ENCODE results near the gene FGR. TPM values are rescaled to one million over a fixed set of nuclear protein-coding genes. Genes with fewer than 3 reads are reported as not detected.
"Not testable (repeated sequence)": the region's sequence is repeated elsewhere in the genome, so short reads cannot be mapped to it uniquely, and the experiment has no call there.

Gene FGR
- polyA plus RNA-seq, 10 donors = 1.1 to 3.3 (median 2.2) TPM

DNA sequence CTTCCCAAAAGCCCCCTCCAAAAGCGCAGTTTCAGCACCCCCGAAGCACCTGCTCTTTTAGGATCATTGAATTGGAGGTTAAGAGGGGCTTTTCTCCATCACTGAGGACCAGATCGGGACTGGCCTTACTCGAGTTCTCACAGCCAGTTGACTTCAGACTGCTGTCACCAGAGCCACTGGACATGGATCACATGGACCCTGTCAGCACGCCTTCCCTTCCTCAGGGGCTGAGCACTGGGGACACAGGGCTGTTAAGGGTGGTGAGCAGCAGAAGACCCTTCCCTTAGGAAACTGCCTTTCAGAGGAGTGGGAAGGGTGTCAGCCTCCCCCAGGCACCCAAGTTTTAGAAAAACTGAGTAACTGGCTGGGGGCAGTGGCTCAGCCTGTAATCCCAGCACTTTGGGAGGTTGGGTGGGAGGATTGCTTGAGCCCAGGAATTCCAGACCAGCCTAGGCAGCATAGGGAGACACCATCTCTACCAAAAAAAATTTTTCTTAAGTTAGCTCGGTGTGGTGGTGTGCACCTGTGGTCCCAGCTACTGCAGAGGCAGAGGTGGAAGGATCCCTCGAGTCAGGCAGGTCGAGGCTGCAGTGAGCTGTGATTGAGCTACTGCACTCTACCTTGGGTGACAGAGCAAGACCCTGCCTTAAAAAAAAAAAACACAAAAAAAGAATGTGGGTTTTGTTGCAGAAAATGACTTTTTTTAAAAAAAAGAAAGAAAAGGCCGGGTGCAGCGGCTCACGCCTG lies 584 bp upstream of the FGR start:
- no peak for DNase-seq

DNA sequence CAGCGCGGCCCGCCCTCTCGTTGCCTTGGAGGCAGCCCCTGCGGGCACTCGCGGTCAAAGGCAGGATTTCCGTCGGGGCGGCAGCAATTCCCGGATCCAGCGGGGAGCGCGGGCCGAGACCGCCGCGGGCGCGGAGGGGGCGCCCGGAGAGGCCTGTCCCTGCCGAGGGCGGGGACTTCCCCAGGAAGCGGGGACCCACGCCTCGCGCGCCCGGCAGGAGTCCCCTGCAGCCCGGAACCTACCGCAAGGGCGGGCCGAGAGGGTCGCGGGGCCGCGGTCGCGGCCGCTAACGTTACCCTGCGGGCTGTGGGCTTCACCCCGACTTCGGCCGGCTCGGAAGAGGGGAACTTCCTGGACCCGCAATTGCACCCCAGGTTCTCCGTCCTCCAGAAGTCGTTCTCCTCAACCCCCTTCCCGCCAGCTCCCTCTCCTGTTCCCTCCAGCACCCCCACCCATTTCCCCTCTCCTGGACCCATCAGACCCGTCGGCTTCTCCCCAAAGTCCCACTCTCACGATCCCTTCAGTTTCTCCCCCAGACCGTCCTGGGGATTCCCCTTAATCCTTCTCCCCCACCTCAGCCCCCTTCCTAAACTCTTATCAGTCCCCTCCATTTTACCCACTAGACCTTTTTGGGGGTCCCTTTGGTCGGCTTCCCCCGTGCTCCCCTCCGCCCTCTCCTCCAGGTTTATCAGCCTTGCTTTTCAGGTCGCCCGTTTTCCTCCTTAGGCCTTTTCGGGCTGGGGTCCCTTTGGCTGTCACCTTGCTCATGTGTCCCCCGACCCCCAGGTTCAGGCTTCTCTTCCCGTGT lies 604 bp downstream of the FGR start:
- peak in 1 of 3 donors; percentile 62 for DNase-seq

DNA sequence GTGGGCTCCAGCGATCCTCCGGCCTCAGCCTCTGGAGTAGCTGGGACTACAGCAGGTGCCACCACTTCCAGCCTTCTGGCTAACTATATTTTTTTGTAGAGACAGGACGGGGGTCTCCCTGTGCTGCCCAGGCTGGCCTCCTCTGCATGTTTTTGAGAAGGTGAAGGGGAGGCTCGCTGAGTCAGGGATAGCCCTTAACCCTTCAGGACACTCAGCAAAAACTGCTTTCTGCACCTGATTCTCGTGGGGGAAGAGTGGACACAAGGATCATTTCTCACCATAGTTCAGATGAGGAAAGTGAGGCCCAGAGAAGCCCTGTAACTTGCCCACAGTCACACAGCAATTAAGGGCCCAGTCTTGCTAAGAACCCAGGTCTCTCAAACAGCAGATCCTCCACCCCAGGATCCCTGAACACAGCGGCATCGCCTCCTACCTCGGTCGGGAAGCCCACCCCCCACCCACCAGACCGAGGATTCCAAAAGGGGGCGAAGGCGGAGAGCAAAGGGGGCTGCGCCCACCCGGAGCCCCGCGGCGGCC lies 1.3 kb downstream of the FGR start:
- no peak for DNase-seq

DNA sequence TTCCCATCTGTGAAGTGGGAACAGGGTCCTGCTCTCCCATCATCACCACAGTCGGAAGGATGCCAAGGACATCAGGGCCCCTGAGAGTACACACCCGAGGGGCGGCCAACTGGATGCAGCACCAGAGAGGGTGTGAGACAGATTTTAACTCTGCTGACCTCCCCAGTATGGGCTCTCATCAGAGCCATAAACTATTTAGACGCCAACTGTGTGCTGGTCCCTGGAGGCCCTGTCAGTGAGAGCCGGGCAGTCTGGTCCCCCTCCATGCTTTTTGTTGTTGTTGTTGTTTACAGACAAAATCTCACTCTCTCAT lies 1.7 kb downstream of the FGR start:
- DNase-seq = no peak

DNA sequence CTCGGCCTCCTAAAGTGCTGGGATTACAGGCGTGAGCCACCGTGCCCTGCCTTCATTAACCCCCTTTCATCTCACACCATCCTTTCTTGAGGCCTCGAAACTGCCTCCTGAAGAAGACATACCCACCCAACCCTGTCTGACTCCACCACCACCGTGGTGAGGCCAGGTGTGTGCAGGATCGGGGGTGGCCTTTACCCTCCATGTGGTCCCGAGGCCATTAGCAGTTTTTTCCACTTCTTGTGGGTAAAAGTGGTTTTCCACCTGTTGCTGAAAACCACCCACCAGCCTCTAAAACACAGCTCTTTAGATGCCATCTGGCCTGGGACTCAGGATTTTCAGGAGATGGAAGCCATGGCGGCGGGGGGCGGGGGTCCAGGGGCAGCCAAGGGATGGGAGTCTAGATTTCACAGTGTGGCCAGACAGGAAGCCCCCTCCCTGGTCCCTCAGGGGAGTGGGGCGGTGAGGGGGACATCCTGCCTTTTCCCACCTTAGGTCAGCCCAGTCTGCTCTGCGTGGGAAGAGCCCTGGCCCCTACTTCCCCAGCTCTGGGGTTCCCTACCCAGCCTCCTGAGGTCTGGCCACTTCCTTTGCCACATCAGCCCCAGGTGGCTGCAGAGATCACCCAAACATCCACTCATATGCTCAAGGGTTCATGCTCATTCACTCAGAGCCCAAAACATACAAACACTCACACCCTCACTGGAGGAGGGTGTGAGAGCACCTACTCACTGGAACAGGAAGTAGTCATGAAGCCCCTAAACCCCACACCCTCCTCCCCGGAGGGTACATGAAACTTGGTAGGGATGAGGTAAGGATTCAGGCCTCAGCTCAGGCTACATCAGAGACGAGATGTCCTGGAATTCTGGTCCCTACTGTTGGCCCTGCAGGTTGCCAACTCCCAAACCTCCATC lies 2.3 kb downstream of the FGR start:
- no peak for DNase-seq

DNA sequence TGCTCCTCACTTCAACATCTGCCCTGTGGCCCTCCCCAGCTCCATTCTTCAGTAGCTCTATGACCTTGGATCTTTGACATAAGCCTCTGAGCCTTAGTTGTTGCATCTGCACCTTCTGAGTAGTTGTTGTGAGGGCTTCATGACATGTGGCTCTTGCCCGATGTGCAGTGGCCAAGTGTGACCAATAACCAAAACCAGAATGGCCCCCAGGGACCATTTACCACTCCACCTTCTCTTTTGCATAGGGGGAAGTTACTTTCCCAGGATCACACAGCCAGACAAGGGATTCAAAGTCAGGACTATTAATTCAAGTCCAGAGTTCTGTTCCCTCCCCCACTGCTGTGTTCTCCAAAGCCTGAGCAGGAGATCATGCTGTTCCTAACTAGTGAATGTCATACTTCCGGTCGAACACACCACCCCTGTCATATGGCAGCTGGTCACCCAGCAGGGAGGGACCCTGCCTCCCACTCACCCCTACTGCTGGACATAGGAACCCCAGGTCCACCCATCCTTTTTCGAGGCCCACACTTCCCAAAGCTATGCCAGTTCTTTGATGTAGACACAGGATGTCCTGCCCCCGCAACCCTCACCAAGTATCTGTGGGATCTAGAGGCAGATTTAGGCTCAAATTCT lies 4.0 kb downstream of the FGR start:
- no peak for DNase-seq

DNA sequence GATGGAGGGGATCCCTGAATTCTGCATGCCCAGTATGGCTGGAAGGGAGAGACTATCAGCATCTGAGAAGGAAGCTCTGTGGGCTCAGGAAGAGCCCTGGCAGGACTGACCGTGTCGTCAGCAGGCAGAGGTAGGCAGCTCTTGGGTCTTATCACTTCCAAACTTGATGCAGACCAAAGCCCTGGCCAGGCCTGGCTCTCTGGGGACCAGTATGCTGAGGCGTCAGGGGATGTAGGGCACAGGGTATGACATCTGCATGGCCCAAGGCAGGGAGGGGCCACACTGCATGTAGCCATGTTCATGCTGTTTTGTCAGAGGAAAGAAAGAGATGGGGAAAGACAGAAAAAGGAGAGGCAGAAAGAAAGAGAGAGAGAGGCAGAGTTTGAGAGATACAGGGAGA lies 6.3 kb downstream of the FGR start:
- DNase-seq = no peak

DNA sequence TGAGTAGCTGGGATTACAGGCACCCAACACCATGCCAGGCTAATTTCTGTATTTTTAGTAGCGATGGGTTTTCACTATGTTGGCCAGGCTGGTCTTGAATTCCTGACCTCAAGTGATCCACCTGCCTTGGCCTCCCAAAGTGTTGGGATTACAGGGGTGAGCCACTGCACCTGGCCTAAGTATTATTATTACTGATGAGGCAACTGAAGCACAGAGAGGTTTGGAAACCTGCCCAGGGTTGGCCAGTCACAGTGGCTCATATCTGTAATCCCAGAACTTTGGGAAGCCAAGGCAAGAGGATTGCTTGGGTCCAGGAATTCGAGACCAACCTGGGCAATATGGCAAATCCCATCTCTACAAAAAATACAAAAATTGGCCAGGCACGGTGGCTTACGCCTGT lies 7.3 kb downstream of the FGR start:
- not testable (repeated sequence) for DNase-seq

DNA sequence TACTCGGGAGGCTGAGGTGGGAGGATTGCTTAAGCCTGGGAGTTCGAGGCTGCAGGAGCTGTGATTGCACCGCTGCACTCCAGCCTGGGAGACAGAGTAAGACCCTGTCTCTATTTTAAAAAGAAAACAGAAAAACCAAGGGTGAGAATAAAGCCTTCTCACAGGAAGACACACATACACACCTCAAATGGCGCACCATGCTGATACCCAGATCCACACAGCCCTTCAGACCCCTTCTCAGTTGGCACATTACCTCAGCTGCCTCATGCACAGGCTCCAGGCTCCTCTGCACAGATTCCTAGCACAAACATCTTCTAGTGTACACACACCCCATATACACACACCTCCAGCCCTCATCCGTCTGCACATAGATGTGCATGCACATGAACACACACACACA lies 7.9 kb downstream of the FGR start:
- no peak for DNase-seq

DNA sequence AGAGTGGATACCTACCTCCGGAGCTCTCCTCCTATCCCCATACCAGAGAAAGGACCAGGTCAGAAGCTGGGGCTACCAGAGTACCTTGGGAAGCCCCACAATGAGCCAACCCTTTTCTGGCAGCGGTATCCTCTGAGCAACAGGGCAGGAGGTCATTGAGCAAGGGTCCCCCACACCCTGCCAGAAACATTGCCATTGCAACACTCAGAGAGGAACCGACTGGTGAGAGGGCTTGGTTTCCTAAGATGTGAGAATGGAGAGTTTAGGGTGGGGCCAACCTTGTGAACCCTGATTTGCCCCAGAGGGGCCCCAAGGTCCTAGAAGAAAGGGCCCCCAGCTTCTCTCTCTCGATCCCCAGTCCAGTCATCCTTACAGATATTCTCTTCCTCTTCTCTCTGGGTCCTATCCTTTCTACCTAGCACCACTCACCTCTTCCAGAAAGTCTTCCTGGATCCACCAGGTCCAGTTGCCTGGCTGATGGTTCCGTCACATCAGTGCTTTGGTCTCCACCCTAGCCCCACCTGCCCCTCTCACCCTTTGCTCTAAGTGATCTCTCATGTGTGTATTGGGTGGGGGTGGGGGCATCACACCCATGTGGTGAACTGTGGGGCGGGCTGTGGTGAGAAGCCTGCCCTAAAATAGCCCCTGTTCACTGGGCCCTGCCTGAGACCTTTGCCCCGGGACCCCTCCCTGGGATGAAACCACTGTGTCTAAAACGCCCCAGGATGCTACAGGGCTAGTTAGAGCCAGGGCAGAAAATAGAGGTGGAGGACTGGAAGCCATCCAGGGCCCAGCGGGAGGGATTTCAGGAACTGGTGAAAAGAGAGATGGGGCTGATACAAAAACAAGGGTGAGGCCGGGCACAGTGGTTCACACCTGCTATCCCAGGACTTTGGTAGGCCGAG lies 8.7 kb downstream of the FGR start:
- DNase-seq = no peak

DNA sequence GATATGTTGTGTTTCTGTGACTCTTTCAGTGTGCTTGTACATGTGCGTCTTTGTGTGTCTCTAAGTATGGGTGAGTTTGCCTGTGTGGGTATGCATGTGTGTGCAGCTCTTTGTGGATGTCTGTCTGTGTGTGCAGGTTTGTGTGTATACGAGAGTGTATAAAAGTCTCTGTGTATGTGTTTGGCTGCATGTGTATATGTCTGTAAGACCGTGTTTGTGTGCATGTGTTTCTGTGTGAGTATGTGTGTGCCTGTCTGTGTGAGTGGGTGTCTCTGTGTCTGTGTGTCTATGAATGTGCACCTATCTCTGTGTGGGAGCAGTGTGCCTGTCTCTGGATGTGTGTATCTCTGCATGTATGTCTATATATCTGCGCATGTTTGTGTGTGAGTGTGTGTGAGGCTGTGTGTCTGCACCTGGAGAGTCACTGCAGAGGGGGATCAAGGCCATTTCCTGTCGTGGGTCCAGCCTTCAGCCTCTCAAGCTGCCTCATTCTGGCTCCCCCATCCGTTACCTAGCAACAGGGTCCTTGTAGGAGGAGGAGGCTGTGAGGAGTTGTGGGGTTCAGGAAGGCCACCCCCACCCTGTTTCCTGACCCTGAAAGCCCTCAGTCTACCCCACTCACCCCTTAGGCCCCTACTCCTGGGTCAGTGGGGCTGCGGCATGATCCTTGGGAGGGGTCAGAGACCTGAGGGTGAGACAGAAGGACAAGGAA lies 10.4 kb downstream of the FGR start:
- DNase-seq = no peak

DNA sequence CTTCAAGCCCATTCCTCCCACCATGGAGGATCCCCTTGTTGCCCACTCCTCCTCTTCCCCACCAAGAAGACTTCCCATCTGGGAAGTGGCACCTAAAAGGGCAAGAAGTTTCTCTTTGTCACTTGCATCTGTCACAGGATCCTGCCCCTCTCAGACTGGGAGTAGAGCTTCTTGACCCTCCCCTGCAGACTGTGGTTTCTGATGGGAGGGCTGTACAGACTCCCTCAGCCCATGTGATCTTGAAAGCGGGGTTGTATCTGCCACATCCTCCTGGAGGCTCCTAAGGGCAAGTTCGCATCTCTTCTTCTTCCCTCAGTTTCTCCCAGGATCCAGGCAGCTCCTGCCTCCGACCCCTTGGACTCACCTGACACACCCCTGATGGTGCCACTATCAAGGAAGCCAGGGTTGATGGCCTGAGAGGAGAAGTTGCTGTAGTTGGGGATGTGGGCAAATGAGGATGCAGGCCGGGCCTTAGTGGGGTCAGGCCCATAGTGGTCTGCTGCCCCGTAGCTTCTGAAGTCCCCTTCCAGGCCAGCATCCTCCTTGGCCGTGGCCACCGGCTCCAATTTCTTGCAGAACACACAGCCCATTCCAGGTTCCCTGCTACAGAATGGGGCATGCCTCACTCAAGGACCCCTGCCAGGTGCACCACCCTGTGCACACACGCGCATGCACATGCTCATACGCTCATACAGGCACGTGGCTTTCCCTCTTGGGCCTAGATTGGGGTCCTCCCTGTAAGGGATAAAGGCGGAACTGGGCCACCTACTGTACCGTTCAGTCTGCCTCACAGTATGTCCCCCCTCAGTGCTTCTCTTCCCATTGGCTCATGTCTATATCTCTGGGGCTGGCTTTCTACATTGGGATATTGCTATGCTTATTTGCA lies 11.4 kb downstream of the FGR start:
- no peak for DNase-seq

DNA sequence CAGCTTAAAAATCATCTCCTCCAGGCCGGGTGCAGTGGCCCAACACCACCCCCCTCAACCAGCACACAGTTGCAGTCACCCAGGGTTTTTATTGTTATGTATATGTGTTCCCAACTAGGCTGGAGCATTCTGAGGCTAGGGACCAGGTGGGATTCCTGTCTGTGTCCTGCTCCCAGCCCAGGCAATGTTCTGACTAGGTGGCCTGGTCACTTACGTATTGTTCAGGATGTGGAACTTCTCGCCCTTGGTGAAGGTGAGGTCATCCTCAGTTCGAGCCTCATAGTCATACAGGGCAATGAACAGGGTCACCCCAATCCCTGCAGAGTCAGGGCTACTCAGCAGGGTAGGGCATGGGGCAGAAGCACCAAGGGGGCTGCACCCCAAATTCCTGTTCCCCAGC lies 12.2 kb downstream of the FGR start:
- no peak for DNase-seq

DNA sequence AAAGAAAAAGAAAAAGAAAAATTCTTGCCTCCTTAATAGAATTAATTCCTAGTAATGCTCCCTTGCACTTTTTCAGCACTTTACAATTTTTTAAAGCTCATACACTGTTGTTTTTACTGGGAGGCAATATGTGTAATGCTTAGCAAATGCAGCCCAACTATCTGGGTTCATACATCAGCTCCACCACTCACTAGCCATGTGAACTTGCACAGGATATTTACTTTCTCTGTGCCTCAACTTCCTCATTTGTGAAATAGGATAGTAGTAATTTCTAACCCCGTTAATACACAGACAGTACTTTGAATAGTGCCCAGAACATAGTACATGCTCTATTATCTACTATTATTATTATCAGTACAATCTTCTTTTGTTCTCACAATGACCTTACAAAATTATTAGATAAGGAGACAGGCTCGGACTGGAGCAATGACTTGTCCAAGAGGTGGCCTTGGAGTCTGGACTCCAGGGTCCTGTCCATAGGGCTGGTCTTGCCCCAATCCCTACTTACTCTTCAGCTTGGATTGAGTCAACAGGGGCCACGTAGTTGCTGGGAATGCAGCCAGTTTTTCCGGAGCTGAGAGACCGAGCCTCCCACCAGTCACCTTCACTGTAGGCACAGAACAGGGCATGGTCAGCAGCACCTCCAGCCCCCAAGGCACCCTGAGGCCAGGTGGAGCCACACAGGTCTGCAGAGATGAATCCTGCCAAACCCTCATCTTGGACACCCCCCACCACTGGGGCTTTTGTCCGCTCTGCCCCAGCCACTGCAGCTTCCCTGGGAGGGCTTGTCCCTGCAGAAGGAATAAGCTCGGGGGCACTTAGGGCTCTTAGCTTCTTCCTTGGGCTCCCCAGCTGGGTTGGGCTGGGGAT lies 13.7 kb downstream of the FGR start:
- DNase-seq = no peak

DNA sequence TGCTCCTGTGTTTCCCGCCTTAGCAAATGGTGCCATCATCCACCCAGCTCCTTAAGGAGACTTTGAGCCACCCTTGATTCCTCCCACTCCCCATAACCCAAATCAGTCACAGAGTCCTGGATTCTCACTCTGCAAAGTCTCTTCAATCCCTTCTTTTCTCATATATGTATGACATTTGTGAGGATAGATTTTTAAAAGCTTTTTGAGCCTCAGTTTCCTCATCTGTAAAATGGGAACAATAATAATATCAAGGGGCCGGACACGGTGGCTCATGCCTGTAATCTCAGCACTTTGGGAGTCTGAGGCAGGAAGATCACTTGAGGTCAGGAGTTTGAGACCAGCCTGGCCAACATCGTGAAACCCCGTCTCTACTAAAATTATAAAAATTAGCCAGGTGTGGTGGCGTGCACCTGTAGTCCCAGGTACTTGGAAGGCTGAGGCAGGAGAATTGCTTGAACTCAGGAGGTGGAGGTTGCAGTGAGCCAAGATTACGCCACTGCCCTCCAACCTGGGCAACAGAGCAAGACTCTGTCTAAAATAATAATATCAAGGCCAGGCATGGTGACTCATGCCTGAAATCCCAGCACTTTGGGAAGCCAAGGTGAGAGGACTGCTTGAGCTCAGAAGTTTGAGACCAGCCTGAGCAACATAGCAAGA lies 15.1 kb downstream of the FGR start:
- not testable (repeated sequence) for DNase-seq

DNA sequence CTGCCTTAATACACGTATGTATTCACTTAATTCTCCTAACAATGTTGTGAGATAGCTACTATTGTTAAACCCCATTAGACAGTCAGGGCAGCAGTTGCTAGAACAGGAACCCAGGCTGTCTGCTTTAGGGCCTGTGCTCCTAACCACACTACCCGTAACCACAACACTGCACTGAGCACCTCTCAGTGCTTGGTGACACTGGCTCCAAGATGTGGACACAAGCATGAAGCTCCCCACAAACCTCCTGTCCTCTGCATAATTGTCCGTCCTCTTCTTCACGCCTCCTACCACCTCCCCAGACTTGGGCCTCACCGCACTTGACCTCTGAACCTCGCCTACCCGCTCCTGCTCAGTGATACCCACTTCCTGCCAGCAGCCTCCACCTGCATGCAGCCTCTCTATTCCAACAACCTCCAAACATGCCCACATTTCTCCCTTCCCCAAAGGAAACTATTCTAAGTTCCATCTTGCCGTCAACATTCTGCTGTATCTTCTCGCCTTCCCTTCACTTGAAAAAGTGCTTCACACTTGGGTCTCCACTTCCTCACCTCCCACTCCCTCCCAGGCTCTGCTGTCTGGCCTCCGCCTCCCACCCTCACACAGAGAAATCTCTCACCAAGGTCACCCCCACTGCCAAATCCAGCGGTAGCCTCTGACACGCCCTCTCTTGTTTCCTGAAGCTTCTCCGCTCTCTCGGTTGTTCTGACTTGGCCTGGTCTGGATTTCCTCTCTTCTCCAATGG lies 16.5 kb downstream of the FGR start:
- DNase-seq = peak in 1 of 3 donors; percentile 14

DNA sequence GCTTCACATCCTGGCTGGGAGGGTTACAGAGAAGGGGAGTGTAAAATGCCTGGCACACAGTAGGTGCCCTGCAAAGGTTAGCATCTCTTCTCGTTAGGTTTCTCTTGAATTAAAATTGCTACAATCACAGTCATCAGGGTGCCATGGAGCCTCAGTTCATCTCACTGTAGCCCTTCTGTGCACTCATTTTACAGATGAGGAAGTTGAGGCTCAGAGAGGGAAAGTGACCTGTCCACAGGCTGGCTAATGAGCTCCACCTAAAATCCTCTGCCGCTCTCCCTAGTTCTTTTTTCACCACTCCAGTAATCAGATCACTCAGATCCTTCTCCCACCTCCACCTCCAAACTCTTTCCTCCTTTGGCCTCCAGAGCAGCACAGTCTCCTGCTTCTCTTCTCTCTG lies 17.6 kb downstream of the FGR start:
- DNase-seq = no peak

Data from muscle of back (tissue), 11 donors.